Endothelial cell of umbilical vein (primary cell): ENCODE data around the gene ZNF407.

Experiments
- EZH2 ChIP-seq: IDR thresholded peaks from 2 replicates; pipeline ENCODE4 v1.6.1; 2012; ENCODE audit warnings: borderline replicate concordance, low read depth, mild to moderate bottlenecking, moderate library complexity, low read length, inconsistent platforms; ENCODE audit not compliant: severe bottlenecking
- FOS ChIP-seq: IDR thresholded peaks from 2 replicates; pipeline ENCODE4 v1.6.1; 2011; ENCODE audit warnings: mild to moderate bottlenecking, low read length, moderate library complexity, borderline replicate concordance; ENCODE audit not compliant: insufficient read depth
- GATA2 ChIP-seq: IDR thresholded peaks from 2 replicates; pipeline ENCODE4 v1.7.0; 2011; ENCODE audit warnings: low read depth, mild to moderate bottlenecking, moderate library complexity, mixed read lengths, low read length; ENCODE audit not compliant: insufficient read length, insufficient read depth
- JUN ChIP-seq: IDR thresholded peaks from 2 replicates; pipeline ENCODE4 v1.6.1; 2011; ENCODE audit warnings: borderline replicate concordance, low read depth; ENCODE audit not compliant: insufficient read length, insufficient read depth
- MYC ChIP-seq: IDR thresholded peaks from one replicate; pipeline ENCODE4 v1.6.1; 2011; ENCODE audit warnings: mild to moderate bottlenecking, low read depth, low read length
- POLR2A ChIP-seq: IDR thresholded peaks from 2 replicates; pipeline ENCODE4 v1.6.1; 2012; ENCODE audit warnings: low read depth, mild to moderate bottlenecking, control low read depth, low read length
- POLR2AphosphoS5 ChIP-seq: IDR thresholded peaks from 2 replicates; pipeline ENCODE4 v1.6.1; 2012; ENCODE audit warnings: low read depth, mild to moderate bottlenecking, control low read depth, low read length, moderate library complexity; ENCODE audit not compliant: insufficient read depth
- TF ChIP-seq, protein P1 (sequence below), 2 donors: IDR thresholded peaks; 1 replicate in 1 of 2; 2 replicates in 1 of 2; pipeline ENCODE4 v1.5.1; 2011; ENCODE audit warnings: low read length in 2 of 2, mild to moderate bottlenecking in 2 of 2, moderate library complexity in 2 of 2, control low read depth in 1 of 2, inconsistent platforms in 1 of 2, low read depth in 1 of 2; ENCODE audit not compliant: insufficient read depth in 1 of 2; ENCODE audit errors: extremely low read depth in 1 of 2
- TF ChIP-seq, protein P2 (sequence below): IDR thresholded peaks from 2 replicates; pipeline ENCODE4 v1.6.1; 2011; ENCODE audit not compliant: insufficient read depth, insufficient read length

DNA sequence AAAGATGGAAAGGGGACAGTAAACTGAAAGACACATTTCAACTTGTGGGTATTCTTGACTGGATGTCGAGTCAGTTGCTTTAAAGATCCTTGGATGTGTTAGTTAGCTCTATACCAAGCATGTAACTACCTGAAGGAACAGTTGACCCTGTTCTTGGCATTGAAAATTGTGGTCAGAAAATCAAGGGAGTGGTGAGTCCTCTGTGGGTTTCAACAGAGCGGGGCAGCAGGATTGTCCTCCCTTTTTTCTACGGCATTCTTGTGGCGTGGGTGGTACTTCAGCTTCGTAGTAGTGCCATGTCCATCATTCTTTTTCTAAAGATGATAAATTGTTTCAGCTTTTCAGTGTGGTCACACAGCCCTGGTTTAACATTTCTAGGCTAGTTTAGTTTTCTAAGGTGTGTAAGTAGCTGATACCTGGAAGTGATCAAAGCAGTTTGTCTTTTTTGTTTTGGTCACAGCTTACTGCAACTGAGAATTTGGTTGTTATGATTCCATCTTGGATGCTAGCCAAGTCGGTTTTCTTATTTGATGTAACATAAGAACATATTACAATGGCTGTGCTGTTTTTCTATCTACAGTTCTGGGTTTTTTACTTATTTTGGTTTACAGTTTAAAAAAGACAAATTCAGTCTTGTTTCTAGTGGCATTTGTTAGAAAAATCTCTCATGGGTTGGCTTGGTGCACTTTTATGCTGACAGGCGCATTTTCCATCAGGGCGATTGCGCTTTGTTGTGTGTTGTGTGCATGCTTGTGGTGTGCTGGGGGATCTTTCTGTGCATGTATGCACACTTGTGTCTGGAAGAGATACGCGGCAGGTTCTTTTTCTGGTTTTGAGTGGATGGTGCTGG, 84.7 kb downstream of the ZNF407 start:
- TF ChIP-seq JUN (no peak), FOS (no peak), POLR2A (no peak), POLR2AphosphoS5 (no peak), EZH2 (no peak), GATA2 (no peak), MYC (no peak)
- TF ChIP-seq, protein P1, sequence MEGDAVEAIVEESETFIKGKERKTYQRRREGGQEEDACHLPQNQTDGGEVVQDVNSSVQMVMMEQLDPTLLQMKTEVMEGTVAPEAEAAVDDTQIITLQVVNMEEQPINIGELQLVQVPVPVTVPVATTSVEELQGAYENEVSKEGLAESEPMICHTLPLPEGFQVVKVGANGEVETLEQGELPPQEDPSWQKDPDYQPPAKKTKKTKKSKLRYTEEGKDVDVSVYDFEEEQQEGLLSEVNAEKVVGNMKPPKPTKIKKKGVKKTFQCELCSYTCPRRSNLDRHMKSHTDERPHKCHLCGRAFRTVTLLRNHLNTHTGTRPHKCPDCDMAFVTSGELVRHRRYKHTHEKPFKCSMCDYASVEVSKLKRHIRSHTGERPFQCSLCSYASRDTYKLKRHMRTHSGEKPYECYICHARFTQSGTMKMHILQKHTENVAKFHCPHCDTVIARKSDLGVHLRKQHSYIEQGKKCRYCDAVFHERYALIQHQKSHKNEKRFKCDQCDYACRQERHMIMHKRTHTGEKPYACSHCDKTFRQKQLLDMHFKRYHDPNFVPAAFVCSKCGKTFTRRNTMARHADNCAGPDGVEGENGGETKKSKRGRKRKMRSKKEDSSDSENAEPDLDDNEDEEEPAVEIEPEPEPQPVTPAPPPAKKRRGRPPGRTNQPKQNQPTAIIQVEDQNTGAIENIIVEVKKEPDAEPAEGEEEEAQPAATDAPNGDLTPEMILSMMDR (IDR thresholded peaks at IDR 0.05; ENCODE audit: extremely low read depth in 1 of 2, insufficient read depth in 1 of 2, low read depth in 1 of 2, low read length in 2 of 2): no peak
- TF ChIP-seq, protein P2, sequence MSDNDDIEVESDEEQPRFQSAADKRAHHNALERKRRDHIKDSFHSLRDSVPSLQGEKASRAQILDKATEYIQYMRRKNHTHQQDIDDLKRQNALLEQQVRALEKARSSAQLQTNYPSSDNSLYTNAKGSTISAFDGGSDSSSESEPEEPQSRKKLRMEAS: no peak
